Astrocyte of the cerebellum (primary cell): ENCODE results near the gene MBTPS2.

Source experiments
- DNase-seq: peaks from one replicate; pipeline ENCODE4 v3.0.0-alpha.2; 2011; ENCODE audit warnings: low read depth
- H3K4me3 ChIP-seq: 2 replicates; pipeline ENCODE4 v1.5.1; 2011; ENCODE audit warnings: mild to moderate bottlenecking, low read depth, low read length, moderate library complexity
- in situ Hi-C: cut with HindIII; loops from 2 replicates; pipeline ENCODE4 v1.10.0; 2017; ENCODE audit warnings: low sequenced_read_pairs
- TF ChIP-seq, protein P1 (sequence below): IDR thresholded peaks from 2 replicates; pipeline ENCODE4 v1.5.1; 2012; ENCODE audit warnings: low read length, low read depth, moderate library complexity, mild to moderate bottlenecking; ENCODE audit errors: missing control alignments

MBTPS2 gene

DNA sequence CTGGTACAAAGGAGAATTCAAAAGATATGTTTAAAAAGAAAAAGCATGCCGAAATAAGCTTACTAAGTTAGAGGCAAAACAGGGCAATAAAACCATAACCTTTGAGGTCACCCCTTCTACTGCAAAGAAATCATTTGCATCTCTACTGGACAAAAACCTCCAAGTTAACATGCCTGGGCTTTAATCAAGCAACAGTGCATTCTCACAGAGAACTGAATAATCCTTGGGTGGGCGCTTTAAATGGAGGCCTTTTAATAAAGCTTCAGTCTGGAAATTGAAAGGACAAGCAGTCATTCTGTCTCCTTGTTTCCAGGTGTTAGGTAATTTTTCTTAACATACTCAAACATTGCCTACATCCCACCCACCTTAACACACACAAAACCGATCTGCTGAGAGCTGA is 66.5 kb downstream of the MBTPS2 start:
- no peak overlapping the region for H3K4me3 ChIP-seq
- DNase-seq = no peak
- TF ChIP-seq, protein P1, sequence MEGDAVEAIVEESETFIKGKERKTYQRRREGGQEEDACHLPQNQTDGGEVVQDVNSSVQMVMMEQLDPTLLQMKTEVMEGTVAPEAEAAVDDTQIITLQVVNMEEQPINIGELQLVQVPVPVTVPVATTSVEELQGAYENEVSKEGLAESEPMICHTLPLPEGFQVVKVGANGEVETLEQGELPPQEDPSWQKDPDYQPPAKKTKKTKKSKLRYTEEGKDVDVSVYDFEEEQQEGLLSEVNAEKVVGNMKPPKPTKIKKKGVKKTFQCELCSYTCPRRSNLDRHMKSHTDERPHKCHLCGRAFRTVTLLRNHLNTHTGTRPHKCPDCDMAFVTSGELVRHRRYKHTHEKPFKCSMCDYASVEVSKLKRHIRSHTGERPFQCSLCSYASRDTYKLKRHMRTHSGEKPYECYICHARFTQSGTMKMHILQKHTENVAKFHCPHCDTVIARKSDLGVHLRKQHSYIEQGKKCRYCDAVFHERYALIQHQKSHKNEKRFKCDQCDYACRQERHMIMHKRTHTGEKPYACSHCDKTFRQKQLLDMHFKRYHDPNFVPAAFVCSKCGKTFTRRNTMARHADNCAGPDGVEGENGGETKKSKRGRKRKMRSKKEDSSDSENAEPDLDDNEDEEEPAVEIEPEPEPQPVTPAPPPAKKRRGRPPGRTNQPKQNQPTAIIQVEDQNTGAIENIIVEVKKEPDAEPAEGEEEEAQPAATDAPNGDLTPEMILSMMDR = no peak
- in situ Hi-C loops = no loop called here

DNA sequence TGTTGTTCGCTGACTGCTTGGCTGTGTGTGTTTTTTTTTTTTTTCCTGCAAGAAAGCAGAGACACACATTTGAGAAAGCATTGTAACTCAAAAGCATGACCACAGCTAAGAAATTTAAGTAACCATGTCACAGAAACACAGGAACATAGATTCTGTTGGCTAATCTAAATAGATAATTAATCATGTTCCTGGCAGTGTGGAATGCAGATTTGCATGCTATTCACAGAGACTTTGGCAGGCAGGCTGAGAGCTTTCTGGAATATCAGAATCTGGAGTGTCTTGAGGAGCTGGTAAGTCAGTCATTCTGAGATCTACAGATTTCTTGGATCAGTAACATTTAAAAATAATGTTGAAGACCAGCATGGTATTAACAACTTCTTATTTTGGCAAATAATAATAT is 67.8 kb downstream of the MBTPS2 start:
- H3K4me3 ChIP-seq = no peak overlapping the region
- TF ChIP-seq, protein P1 = no peak
- in situ Hi-C loops = no loop called here
- peak; percentile 27 for DNase-seq

DNA sequence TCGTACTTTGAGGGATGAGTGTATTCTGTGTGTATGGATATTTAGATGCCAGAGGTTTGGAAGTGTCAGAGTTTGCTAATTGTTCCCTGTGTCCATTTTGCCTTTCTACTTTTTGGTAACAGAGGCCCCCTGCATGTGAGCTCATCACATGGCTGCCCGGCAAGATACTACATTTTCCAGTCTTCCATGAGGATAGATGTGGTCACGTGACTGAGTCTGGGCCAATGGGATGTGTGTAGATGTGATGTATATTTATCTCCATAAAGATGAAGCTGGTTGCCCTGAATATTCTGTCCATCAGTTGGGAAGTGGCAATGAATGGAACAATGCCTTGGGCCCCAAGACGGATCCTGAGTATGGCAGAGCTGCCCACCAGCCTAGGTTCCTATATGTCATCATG is 72.1 kb downstream of the MBTPS2 start:
- TF ChIP-seq, protein P1 = no peak
- DNase-seq = no peak
- in situ Hi-C loops = no loop called here
- no peak overlapping the region for H3K4me3 ChIP-seq

DNA sequence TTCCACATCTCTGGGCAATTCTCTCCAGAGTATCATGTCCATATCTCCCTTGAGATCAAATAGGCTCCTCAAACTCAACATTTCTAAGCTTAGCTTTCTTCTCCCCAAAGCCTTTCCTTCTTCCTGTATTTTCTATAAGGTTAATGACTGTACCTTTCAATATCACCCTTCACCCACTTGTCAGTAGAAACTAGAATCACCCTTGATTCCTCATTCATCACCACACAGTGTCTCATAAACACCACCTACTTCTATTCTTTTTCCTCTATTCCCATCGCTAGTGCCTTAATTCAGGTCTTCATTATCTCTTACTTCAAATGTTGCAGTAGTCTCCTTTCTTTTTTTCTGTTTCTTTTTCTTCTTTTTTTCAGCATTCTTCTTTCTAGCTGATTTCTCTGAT is 72.8 kb downstream of the MBTPS2 start:
- no peak for DNase-seq
- TF ChIP-seq, protein P1 = no peak
- in situ Hi-C loops = no loop called here
- H3K4me3 ChIP-seq = no peak overlapping the region

DNA sequence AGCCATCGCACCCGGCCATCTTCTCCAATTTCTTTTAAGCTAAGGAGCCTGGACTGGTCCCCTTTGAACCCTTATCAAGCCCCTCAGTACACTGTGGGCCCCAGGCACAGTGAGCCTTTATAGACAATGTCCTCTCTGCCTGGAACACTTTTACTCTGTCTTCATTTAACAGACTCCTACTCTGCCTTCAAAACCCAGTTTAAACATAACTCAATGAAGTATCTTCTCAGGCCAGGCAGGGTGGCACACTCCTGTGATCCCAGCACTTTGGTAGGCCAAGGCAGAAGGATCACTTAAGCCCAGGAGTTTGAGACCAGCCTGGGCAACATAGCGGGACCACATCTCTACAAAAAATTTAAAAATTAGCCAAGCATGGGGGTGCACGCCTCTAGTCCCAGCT is 73.6 kb downstream of the MBTPS2 start:
- DNase-seq = no peak
- H3K4me3 ChIP-seq = no peak overlapping the region
- TF ChIP-seq, protein P1 = no peak
- in situ Hi-C loops = no loop called here

DNA sequence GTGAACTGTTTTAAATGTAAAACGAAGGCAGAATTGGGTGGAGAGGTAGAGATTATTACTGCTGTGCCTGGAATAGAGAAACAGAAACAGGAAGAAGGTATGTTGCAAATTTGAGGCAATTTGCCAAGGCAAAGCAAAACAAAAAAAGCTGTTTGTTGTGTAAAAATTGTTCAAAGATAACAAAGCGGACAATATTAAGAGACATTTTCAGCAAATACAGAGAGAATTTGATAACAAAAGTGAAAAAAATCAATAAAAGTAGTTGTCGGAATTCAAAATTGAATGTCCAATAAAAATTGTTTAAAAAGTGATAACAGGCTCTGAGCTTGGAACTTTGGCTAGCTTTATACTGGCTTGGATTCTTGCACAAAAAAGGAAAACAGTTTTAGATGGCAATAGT is 86.7 kb downstream of the MBTPS2 start:
- TF ChIP-seq, protein P1 = no peak
- in situ Hi-C loops = no loop called here
- no peak for DNase-seq
- H3K4me3 ChIP-seq = no peak overlapping the region
